ENCODE data around the gene ACTR1A.

ACTR1A gene

GRCh38 chr10:102470579-102471546 lies 31.6 kb downstream of the ACTR1A start:
- DNase-seq (ENCODE audit: low read depth): no peak
- H3K4me3 ChIP-seq (ENCODE audit: low read depth, low read length): no peak overlapping the region
- TF ChIP-seq CTCF (IDR thresholded peaks at IDR 0.05; ENCODE audit: low read depth, low read length, missing control alignments): no peak

- no peak for DNase-seq (ENCODE audit: low read depth)
- TF ChIP-seq CTCF (IDR thresholded peaks at IDR 0.05; ENCODE audit: low read depth, low read length, missing control alignments): no peak
- no peak overlapping the region for H3K4me3 ChIP-seq (ENCODE audit: low read depth, low read length)
Measured at GRCh38 chr10:102468683-102469082, 33.8 kb downstream of the ACTR1A start.

GRCh38 chr10:102467971-102468438 lies 34.5 kb downstream of the ACTR1A start:
- DNase-seq (ENCODE audit: low read depth): no peak
- no peak overlapping the region for H3K4me3 ChIP-seq (ENCODE audit: low read depth, low read length)
- TF ChIP-seq CTCF (IDR thresholded peaks at IDR 0.05; ENCODE audit: low read depth, low read length, missing control alignments): no peak

- TF ChIP-seq CTCF (IDR thresholded peaks at IDR 0.05; ENCODE audit: low read depth, low read length, missing control alignments): no peak
- no peak overlapping the region for H3K4me3 ChIP-seq (ENCODE audit: low read depth, low read length)
- no peak for DNase-seq (ENCODE audit: low read depth)
Measured at GRCh38 chr10:102467318-102467717, 35.2 kb downstream of the ACTR1A start.

- no peak for DNase-seq (ENCODE audit: low read depth)
- no peak for TF ChIP-seq CTCF (IDR thresholded peaks at IDR 0.05; ENCODE audit: low read depth, low read length, missing control alignments)
- H3K4me3 ChIP-seq (ENCODE audit: low read depth, low read length): no peak overlapping the region
Measured at GRCh38 chr10:102465466-102465865, 37.0 kb downstream of the ACTR1A start.

- no peak for TF ChIP-seq CTCF (IDR thresholded peaks at IDR 0.05; ENCODE audit: low read depth, low read length, missing control alignments)
- DNase-seq (ENCODE audit: low read depth): no peak
- no peak overlapping the region for H3K4me3 ChIP-seq (ENCODE audit: low read depth, low read length)
Measured at GRCh38 chr10:102463983-102464382, 38.5 kb downstream of the ACTR1A start.
